HL-60/S4 (cell line): ENCODE results near the gene CEACAM7.
"Not testable (repeated sequence)": the region's sequence is repeated elsewhere in the genome, so short reads cannot be mapped to it uniquely, and the experiment has no call there.

Experiments
- in situ Hi-C: fragments of 300-500 bp; cut with MboI; formaldehyde crosslinking; loops from 2 replicates; pipeline ENCODE4 v1.14.3; 2022; ENCODE audit warnings: low sequenced_read_pairs

Gene CEACAM7

GRCh38 chr19:41657157-41657556 lies 30.9 kb downstream of the CEACAM7 start:
- in situ Hi-C loops = no loop called here

- in situ Hi-C loops = not testable (repeated sequence)
Measured at GRCh38 chr19:41656756-41657155, 31.3 kb downstream of the CEACAM7 start.

- in situ Hi-C loops = no loop called here
Measured at GRCh38 chr19:41652250-41652649, 35.8 kb downstream of the CEACAM7 start.

GRCh38 chr19:41649827-41650226 lies 38.2 kb downstream of the CEACAM7 start:
- in situ Hi-C loops = no loop called here

GRCh38 chr19:41646589-41647204 lies 41.4 kb downstream of the CEACAM7 start:
- in situ Hi-C loops = no loop called here

GRCh38 chr19:41641879-41642485 lies 46.1 kb downstream of the CEACAM7 start:
- in situ Hi-C loops = no loop called here

DNA sequence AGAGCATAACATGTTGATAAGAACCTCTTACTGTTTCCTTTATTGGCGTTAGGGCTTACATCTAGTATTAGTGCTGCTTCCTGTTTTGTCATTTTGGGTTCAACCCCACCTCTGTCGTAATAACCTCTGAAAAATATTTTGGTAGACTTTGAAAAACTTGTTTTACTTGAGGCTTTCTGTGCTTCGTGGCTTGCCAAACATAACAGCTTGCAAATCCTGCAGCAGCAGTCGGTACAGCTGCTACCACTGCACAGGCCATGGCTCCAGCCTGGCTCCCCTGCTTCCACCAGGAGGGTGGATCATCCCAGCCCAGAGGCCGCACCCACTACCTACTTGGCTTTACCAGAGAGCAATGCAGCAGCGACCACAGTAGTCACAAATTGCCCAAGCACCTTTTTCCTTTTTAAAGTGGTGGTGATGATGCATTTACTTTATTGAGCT lies 49.4 kb downstream of the CEACAM7 start:
- in situ Hi-C loops = no loop called here

DNA sequence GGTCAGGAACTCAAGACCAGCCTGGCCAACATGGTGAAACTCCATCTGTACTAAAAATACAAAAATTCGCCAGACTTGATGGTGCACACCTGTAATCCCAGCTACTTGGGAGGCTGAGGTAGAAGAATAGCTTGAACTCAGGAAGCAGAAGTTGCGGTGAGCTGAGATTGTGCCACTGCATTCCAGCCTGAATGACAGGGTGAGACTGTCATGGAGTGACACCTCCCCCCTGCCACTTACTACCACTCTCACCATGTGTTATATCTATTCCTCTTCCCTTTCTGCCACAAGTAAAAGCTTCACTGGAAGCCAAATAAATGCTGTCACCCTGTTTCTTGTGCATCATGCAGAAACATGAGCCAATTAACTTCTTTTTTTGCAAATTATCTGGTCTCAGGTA lies 50.6 kb downstream of the CEACAM7 start:
- in situ Hi-C loops = no loop called here

- in situ Hi-C loops = no loop called here
Measured at GRCh38 chr19:41627966-41628675, 59.9 kb downstream of the CEACAM7 start.

DNA sequence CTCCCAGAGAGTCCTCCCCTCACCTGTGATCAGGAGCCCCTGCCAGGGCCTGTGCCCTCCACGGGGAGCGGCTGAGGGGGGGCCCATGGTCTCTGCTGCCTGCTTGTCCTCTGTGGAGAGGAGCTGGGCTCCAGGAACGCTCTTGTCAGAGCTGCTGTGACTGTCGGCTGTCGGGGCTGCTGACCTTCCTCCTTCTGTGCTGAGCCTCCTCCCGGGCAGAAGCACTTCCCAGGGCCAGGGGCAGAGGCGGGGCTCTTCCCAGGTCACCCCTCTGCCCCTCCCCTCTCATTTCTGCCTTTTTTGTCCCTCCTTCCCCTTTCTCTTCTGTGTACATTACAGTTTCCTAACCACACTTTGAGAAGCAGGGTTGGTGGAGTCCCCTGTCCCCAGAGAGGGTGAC lies 61.2 kb downstream of the CEACAM7 start, which contains the start of gene CEACAM4:
Gene CEACAM4 (minus strand): TSS at position 198 of the 400 bp plus-strand sequence. CDS start 111 bp downstream, at position 87.
- in situ Hi-C loops = no loop called here

DNA sequence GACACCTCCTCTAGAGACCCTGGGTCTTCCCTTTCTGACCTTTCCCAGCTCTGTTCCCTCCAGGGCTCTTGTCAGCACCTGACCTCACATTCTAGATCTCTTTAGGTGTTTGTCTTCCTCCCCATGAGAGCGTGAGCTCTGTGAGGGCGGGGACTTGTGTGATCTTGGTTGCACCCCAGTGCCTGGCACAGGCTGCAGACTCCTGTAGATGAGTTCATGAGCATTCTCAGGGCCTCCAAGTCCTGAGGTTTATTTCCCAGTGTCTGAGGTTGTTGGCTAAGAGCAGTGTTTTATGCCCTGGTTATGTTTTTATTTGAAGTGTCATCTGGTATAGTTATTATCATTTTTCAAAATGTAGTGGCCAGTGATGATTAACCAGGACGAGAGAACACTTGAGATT lies 61.8 kb downstream of the CEACAM7 start:
- in situ Hi-C loops = no loop called here

GRCh38 chr19:41624937-41625336 lies 63.1 kb downstream of the CEACAM7 start:
- in situ Hi-C loops = no loop called here

GRCh38 chr19:41624515-41624914 lies 63.6 kb downstream of the CEACAM7 start:
- in situ Hi-C loops = no loop called here

GRCh38 chr19:41623360-41623759 lies 64.7 kb downstream of the CEACAM7 start:
- in situ Hi-C loops = no loop called here
